Left colon (tissue), 2 donors: ENCODE measurements around the gene PPP1R9A. TPM values are rescaled to one million over a fixed set of nuclear protein-coding genes. Genes with fewer than 3 reads are reported as not detected.

Source experiments
- ATAC-seq: fragments of 200-7000 bp; cut with Tn5 transposase; one replicate; pipeline ENCODE4 v1.9.1; 2020; ENCODE audit warnings: mild to moderate bottlenecking, moderate library complexity
- DNase-seq, 2 donors: peaks; one replicate each; pipeline ENCODE4 v3.0.0-alpha.2; 2020
- intact Hi-C, 2 donors: fragments of 100-400 bp; cut with DNase I in 1 of 2; cut with micrococcal nuclease in 1 of 2; formaldehyde crosslinking; loops; one replicate each; pipeline versions ENCODE4 v1.11.2 to v1.14.0; 2022; cut with DNase I, micrococcal nuclease
- total RNA-seq, 2 donors: library from RNA; stranded (reverse); fragmentation: NEBNext Ultra II Directional; extraction: Animal tissue kit (Norgen Biotek cat#: 25700); gene quantifications; one replicate each; pipeline ENCODE4 v1.2.1, GENCODE V29; 2021
- donor health status: DM: no; HTN: no; CAD: no.
- donor health status: DM: yes; HTN: yes; CAD: no.

The PPP1R9A gene
- total RNA-seq, 2 donors from 2014 or later: 24.0 to 24.5 TPM

DNA sequence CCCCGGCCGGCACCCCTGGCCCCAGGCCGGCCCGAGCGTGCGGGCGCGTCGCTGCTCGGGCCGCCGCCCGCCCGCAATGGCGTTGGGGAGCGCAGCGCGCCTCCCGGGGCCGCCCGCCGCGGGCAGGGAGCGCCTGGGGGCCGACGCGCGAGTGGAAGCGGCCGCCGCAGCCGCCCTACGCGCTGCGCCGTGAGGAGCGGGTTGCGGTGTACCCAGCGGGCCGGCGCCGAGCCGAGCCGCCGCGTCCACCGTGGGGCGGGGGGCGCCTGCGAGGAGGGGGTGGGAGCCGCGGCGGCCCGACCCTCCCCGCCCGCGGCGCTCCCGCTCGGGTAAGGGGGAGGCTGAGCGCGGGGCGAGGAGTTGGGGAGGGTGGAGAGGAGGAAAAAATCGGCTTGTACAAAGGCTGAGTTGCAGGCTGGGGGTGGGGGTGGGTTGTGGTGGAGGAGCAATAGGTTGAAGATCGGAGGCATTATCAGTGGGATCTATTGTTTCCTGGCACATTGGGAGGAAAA is 473 bp downstream of the PPP1R9A start:
- intact Hi-C loops: no loop called here
- DNase-seq (peak in 1 of 2 donors; percentile 35), ATAC-seq (peak; percentile 64)

DNA sequence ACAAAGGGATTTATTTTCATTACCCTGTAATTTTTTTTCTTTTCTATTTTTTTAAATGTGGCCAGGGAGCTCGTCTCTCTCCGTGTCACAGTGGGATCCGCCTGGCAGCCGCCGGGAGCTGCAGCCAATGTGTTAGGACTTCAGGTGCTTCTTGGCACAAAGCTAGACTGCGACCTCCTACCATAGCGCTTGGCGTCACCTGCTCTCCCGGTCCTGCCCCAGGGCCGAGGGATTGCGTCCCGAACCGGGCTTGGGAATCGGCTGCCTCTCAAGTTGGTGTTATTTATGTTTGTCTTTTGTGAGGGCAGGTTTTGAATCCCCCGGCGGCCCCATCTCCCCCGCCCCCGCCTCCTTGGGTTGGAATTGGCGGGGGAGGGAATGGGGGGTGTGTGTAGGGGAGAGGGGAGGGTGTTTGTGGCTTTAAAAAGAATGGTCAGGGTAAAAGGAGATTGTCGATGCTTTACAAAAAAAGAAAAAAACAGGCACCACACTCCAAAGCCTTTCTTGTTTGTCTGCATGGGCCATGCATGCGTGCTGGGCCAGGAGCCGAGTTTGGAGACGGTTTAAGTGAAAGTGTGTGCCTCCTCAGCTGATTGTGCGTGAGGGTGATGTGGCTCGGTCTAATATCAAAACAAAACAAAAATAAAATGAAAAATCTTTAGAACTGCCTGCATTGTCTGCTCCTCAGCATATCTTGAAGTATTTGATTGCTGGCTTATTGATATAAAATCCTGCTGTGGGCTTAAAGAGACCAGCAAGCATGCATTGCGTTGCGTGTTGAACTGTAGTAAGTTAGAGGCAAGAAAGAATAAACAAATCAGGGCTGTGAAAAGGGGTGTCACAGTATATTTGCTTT is 1.2 kb downstream of the PPP1R9A start:
- ATAC-seq: peak; percentile 70
- intact Hi-C loops: no loop called here
- peak; percentile 37 to 53 for DNase-seq

DNA sequence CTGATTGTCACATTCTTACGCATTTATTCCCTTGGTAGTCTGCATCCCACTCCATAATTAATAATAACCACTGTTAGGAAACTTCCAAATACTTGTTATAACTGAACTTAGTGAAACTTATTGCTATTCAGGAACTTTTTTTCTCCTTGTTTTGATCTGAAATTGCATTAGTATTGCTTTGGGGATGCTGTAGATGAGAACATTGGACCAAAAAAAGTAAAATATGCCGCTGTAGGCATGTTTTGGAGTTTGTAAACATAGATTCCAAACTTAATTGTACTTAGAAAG is 1.7 kb downstream of the PPP1R9A start:
- intact Hi-C loops: no loop called here
- no peak for ATAC-seq
- DNase-seq: no peak

DNA sequence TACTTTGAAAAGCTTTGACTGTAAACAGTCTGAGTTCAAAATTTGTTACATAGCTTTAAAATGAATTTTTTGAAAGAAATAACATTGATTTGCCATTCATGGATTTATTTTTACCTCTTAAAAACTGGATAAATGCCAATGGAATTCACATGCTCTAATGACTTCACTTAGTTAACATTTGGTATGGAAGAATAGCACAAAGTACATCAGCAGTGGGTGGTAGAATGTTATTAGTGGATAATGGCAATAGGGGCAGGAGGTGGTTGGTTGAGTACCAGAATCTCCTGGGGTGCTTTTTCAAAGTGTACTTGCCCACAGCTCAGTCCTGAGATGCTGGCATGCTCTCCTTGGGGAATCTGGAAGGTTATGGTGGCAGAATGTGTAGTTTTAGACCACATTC is 4.7 kb downstream of the PPP1R9A start:
- ATAC-seq (no peak), DNase-seq (no peak)
- intact Hi-C loops: no loop called here

DNA sequence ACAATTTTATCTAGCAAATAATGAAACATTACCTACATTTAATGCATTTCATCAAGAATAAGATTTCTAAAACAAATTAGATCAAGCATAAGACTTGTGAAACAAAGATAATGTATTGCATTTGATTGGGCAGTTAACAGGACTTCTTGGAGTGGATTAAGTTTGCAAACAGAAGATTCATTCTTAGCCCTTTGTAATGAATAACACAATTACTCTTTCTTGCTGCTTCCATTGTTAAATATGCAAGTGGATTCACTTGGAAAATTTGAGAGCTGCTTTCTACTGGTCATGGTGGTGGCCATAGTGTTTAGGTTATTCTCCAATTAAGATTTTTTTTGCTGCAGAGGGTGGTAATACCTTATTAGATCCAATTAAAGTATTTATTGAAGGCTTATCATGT is 6.0 kb downstream of the PPP1R9A start:
- intact Hi-C loops: no loop called here
- ATAC-seq (no peak), DNase-seq (no peak)

DNA sequence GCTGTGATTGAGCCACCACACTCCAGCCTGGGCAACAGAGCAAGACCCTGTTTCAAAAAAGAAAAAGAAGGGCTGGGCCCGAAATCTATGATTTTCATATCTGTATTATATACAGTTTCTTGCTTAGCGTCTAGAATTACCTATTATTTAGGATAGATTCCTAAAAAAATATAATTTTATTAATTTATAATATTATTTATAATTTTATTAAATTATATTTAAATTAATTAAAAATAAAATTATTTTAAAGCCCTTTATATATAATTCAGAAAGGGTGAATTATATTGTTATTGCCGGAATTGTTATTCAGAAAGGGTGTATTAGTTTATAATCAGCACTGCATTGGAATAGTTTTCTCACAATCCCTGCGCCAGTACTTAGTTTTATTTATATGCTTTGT is 14.5 kb downstream of the PPP1R9A start:
- ATAC-seq (no peak), DNase-seq (no peak)
- intact Hi-C loops: no loop called here

DNA sequence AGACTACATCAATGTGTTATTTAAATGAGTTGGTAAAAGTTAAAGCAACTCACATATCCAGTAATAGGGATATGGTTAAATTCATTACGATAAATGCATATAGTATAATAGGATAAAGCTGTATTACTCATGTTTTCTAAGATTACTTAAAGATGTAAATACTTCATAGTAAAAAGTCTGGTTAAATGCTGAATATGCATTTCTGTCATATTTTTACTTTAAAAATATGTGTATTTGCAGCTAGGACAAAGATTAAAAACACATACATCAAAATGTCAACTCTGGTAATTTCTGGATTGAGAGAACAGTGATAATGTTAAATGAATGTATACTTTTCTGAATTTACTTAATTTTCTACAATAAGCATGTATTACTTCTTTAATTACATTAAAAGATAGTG is 15.1 kb downstream of the PPP1R9A start:
- no peak for ATAC-seq
- DNase-seq: no peak
- intact Hi-C loops: no loop called here

DNA sequence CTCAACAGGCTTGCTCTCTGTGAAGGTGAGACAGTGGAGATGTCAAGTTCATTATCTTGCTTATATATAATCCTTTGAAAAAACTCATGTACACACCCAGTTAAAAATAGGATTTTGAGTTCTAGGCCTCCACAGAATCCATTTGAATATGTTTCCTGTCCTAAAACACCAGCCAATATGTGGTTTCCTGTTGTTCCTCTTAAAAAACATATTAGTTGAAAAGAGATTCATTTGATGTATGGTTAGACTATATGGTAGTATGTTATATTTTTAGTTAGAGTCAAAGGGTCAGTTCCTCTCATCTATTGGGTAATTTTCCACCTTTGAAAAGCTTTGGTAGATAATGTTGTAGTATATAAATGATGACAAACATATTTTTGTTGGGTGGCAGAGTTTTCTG is 16.0 kb downstream of the PPP1R9A start:
- DNase-seq: no peak
- intact Hi-C loops: no loop called here
- ATAC-seq: no peak

DNA sequence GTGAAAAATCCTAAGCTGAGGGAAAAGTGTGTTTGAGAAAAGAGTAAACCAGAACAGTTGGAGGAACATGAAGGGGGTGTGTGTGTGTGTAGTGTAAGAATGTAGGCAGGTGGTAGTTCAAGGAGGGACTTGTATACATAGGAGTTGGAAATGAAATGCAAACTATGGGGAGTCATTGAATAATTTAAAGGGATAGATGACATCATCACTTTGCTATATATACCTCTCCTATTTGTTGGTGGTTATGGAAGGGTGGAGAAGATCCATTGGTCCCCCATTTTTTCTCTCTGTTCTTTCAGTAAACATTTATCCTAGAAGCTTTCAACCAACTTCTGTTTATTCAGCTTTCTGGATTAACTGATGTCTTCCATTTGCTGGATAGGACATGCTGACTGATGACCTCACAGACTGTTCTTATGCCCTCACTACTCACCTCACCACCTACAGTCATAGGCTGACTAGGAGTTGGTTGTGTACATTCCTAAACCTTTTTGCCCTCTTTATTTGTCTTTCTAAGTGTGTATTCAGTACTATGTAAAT is 20.8 kb downstream of the PPP1R9A start:
- DNase-seq (no peak), ATAC-seq (no peak)
- intact Hi-C loops: no loop called here

DNA sequence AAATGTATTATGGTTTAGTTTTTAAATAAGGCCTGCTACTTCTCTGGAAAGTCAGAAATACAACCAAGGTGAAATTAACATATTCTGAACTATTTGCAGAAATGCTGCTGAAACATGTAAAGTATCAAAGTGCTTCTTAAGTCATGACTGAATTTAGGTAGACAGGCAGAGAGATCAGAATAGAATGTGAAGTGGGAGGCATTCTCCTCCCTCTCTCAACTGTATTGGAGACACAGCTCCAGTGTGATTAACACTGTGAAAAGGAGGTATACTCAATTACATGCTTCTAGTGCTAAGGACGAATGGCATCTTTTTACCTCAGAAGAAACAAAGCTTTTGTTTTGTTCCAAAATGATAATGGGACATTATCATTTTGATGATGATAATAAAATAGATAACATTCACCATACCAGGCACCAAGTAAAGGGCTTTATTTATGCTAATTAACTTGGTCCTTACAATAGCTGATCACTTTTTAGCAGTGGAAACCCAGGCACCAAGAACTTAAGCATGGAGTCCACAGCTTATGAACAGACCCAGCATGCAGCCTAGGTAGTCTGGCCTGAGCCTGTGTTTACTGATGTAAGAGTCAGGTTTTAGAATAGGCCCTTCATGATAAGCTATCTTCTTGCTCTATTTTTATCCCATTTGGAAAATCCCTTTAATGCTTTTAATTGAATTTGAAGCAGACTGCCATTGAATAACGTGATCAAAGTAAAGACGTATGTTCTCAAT is 26.0 kb downstream of the PPP1R9A start:
- ATAC-seq (no peak), DNase-seq (no peak)
- intact Hi-C loops: no loop called here

DNA sequence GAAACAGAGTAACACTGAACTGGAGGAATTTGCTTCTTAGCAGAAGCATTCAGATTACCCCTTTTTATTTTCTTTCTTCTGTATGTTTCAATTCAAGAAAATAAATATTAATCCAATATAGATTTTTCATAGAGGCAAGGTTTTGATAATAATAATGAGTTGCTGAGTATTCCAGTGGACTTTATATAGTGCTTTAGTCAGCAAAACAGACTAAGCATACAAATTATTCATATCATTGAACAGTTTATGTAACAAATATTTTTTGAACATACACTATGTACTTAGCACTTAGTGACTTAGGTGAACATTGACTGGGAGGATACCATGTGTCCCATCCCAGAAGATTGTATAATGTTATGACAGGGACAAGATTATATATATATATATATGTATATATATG is 32.0 kb downstream of the PPP1R9A start:
- intact Hi-C loops: no loop called here
- no peak for DNase-seq
- ATAC-seq: no peak

DNA sequence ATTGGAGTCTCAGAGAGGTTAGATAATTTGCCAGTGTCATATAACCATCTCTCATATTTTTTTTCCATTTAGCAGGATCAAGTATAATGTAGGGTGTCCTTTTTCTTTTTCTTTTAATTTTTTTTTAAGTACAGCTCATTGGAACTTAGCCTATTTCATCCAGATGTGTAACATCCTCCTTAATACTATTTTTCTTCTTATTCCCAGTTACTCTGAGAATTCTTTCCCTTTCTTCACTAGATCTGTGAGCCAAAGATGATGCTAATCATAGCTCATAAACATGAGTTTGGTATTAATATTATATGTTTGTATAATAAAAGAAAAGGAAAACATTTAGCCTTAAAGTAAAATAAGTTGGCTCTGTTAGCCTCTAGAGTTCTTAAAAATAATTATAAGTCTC is 32.8 kb downstream of the PPP1R9A start:
- DNase-seq (no peak), ATAC-seq (no peak)
- intact Hi-C loops: no loop called here

DNA sequence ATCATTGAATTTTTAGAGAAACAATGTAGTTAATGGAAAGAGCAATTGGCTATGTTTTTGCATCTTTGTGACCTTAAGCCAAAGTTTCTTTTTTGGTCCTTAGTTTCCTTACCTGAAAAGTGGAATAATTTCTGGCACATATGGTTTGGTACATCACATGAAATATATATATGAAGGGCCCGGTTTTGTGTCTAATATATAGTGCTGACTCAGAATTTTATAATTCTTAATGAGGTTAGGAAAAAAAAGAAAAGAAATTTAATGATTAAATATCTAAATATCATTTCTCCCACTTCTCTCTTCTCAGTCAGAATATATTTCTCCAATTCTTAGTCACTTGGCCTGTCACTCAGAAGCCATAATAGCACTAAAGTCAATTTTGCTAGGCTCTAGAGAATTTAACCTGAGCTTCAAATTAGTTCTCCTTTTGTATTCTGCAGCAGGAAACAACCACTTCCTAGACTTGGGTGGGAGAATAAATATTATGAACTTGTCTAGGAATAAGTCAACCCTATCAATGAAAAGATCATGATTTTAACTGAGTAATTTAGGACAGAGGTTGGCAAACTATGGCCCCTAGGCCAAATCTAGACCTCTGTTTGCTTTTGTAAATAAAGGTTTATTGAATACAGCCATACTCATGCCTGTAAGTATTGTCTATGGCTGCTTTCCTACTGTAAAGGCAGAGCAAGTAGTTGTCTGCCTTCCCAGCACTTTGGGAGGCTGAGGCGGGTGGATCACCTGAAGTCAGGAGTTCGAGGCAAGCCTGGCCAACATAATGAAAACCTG is 34.6 kb downstream of the PPP1R9A start:
- DNase-seq (no peak), ATAC-seq (no peak)
- intact Hi-C loops: no loop called here

DNA sequence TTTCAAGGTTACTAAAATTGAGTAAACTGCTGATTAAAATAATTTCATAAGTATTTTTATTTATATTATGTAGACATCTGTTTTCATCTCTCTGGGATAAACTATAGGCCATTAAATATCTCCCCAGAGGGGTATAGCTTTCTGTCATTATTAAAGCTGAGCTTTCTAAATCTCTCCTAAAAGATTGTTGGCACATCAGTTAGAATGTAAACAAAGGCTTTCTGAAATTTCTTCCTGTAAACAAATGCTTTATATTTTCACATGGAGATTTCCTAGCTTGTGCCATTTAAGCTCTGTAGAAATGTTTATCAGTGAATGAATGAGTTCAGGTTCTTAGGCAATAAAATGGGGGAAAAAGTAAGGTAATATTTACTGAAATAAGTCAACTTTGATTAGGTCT is 35.7 kb downstream of the PPP1R9A start:
- DNase-seq (no peak), ATAC-seq (no peak)
- intact Hi-C loops: no loop called here

DNA sequence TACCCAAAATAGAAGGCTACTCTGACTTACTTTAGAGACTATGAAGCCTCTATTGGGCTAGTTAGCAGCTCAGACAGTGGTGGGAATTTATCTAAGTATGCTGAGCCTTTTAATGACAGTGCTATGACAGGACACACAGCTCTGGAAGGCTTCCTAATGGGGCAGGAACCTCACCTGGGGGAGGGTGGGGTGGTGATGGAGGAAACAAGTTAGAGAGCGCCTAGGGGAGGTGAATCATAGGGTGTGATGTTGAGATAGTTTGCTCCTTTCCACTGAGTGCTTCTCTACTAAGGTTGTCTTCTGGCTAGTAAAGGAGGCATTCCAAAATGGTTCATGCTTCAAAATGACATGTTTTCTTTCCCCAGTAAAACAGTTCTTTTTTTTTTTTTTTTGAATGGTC is 42.1 kb downstream of the PPP1R9A start:
- intact Hi-C loops: no loop called here
- ATAC-seq (peak; percentile 47), DNase-seq (no peak)

DNA sequence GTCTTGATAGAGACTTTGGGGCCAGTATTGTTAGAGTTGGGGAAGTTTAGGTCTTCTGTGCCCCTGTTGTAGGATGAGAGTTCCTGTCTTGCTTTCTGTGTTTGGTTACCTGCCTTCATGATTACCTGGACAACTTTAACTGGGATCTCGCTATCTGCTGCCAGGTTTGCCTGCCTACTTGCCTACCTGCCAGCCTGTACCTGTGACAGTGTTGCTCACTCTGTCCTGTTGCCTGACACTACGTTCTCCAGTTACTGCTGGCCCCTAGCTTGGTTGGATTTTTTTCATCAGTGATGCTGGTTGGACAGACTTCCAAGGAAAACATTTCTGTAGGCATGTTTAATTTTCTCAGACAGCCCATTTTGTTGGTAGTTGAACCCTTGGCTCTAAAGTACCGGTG is 48.4 kb downstream of the PPP1R9A start:
- ATAC-seq (no peak), DNase-seq (no peak)
- intact Hi-C loops: no loop called here

DNA sequence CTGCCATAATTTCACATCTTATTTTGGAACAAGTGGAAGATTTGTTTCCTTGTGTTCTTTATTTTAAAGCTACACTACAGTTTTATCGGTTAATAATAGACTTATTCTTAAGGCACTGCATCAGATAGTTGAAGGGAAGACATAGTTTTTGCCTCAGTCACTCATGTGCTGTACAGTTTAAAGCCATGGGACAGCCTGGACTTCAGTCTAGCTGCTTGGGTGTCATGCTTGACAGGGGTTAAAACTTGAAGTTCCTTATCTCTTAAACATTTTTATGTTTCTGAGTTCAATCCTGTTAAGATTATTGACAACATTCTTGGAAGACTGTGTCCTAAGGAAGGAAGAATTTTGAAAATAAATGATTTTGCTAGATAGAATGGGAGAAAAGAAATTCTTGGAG is 49.7 kb downstream of the PPP1R9A start:
- intact Hi-C loops: no loop called here
- ATAC-seq (no peak), DNase-seq (no peak)

DNA sequence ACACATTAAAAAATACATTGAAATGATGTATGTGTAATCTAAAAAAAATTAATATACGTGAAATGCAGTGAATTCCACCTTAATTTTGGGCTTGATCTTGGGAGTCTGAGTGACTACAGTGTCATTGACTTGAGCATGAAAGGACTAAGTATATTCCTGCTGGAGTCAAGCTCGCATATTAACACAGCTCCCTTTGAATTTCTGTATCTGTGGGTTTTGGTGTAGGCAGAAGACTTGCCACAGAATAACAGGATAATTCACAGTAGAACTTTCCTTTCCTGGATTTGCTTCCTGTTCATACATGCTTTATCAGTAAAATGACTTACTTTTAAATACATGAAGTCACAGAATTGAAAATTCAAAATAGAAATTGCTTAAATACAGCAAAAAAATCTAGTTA is 55.3 kb downstream of the PPP1R9A start:
- ATAC-seq: no peak
- intact Hi-C loops: no loop called here
- no peak for DNase-seq

DNA sequence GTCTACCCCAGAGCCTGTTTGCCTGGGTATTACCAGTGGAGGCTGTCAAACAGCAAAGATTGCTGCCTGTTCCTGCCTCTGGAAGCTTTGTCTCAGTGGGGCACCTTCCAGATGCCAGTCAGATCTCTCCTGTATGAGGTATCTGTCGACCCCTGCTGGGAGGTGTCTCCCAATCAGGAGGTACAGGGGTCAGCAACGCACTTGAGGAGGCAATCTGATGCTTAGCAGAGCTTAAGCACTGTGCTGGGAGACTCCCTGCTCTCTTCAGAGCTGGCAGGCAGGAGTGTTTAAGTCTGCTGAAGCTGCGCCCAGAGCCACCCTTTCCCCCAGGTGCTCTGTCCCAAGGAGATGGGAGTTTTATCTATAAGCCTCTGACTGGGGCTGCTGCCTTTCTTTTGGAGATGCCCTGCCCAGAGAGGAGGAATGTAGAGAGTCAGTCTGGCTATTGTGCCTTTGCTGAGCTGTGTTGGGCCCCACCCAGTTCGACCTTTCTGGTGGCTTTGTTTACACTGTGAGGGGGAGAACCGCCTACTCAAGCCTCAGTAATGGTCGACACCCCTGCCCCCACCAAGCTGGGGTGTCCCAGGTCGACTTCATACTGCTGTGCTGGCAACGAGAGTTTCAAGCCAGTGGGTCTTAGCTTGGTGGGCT is 62.2 kb downstream of the PPP1R9A start:
- no peak for ATAC-seq
- intact Hi-C loops: no loop called here
- DNase-seq: no peak
